GM19239 (cell line): ENCODE measurements around the gene ELOVL2.
"Not testable (repeated sequence)": the region's sequence is repeated elsewhere in the genome, so short reads cannot be mapped to it uniquely, and the experiment has no call there.

ENCODE experiments used
- DNase-seq: peaks from one replicate; pipeline ENCODE4 v3.0.0; 2011; ENCODE audit warnings: low spot score; ENCODE audit not compliant: insufficient read length
- FAIRE-seq: peaks from 2 replicates; lab custom pipeline; 2011; peaks lifted over from hg19 to GRCh38; lab: Jason Lieb, UNC

Gene ELOVL2

DNA sequence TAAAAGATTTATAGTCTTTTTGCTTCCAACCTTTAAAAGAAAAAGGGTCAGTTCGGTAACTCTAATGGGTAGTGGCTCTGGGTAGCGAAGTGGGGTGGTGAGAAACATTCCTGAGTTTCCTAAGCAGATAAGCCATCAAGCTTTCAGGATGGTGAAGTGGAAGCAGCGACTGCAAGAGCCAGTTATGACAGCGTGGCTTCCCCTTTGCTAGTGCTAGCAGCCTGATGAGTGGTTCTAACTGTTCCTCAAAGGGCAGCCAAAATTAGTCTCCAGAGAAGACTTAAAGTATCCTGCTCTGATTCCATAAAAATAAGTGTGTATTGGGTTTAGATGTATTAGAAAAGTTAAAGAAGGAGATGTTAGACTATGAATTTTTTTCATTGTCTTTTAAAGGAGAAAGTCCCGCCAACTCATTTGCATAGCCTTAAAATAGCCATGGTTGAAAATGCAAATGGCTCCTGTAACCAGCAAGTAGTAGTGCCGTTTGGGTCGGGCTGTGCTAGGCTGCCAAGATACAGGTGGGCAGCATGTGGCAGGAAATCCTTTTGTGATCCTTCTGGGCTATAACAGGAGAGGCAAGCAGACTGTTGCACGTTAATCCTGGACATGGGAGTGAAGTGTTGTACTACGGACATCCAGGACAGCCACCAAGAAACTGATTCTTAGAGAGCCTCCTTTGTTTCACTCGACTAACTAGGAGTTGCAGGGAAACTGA, 18.0 kb downstream of the ELOVL2 start:
- DNase-seq = no peak
- FAIRE-seq = peak; percentile 31

DNA sequence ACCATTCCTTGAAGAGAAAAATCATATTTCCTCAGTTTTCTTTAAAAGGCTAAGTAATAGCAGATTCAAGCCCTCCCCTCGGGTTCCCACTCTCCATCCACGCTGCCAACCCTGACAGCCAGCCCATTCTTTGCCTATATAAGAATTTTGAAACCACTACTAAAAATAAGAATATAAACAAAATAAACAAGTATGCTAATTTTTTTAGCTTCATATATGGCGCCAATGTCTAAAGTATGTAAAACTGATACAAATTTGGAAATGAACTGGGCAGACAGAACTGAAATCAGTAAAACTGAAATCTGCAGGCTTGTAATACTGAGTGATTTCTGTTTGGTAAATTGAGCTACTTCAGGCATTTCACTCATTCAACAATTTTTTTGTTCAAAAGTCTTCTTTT, 19.0 kb downstream of the ELOVL2 start:
- no peak for DNase-seq
- no peak for FAIRE-seq

DNA sequence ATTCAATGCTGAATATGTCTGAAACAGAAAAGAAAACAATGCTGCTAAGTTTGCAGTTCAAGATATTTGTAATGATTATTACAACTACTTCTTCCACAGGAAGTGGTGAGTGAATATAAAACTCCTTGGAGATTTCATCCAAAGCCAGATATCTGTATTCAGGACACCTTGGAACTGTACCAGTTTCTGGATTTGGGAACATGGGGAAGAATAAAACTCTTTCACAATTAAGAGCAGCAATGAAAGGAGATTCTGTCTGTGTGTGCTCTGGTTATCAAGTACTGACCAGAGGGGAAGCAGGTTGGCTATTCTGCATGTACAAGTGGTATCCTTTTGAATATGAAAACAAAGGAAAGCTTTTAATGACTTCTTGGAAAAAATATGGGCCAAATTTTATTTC, 21.1 kb downstream of the ELOVL2 start:
- DNase-seq = no peak
- no peak for FAIRE-seq

DNA sequence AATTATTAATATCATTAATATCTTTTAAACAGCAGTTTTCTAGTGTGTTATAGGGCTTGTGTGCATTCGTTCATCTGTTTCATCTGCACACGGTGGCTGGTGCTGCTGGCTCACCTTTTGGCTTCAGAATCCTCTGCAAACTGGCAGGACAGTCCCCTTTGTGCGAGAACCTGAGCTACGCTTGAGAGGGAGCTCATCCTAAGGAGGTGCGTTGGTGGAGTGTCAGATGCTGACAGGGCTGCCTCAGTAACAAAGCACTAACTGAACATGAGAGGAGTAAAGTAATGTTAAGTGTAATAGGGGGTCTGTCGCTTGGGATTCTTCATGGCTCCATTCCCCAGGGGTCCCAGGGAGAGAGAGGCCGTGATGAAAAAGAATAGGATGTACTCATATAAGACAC, 22.4 kb downstream of the ELOVL2 start:
- FAIRE-seq (no peak), DNase-seq (no peak)

DNA sequence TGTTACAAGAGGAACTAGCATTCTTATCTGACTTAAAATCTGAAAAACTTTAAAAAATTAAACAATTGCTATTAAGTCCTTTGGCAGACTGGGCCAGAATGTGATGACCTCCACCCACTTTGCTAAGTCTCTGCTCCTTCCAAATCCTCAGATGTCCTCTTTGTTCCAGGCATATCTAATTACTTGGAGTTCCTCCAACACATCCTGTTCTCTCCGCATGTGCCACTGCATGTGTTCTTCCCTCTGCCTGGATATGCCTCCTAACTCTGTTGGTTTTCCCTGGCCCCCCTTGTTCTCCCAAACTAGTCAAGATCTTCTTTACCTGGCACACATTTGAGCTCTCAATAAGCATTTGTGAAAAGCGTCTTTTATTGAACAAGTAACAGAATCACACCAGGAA, 23.1 kb downstream of the ELOVL2 start:
- no peak for DNase-seq
- no peak for FAIRE-seq

DNA sequence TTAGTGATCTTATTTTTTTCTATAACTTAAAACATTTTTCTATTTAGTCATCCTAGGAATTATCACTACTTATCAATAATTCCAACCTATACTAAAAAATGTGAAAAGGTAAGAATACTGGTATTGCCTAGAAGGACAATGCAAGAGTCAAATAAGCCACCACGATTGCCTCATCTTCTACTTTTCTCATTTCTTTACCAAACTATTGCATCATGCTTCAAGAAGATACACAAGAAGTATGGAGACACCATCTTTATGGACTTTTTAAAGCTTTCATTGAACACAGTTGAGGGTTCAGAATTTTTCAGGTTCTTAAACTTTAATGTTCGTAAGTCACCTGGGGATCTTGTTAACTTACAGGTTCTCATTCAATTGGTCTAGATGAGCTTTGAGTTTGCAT, 25.9 kb downstream of the ELOVL2 start:
- FAIRE-seq (no peak), DNase-seq (no peak)

DNA sequence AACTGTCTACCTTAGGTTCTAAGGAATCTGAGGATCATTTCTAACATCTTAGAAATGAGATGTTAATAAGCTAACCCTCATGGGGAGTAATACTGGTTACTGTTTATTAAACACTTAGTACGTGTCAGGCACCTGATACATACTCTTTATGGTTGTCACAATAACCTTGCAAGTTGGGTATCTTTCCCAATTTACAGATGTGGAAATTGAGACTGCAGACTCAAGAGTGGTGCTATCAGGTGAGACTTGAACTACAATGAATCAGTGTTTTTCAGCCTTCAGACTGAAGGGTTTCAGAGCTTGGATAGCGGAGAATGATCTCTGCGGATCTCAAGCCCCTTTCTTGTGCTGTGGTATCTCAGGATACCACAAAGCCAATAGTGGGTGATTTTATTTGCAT, 27.0 kb downstream of the ELOVL2 start:
- FAIRE-seq (no peak), DNase-seq (no peak)

DNA sequence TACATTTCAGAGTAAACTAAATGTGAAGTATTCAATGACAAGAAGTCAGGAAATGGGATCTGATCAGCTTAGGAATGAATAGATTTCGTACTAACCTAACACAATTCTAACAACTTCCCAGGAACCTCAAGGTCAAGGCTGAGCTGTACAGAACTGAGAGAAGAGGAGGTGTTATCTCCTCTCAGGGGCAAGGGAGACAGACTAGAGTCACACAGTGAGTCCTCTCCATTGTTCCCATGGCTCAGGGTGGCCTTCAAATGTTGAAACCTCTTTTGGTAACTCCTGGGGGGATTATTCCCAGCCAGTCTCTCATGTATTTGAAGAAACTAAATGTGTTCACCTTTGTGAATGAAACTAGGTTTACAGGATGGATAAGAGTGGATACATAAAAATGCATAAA, 27.7 kb downstream of the ELOVL2 start:
- no peak for DNase-seq
- FAIRE-seq = no peak

DNA sequence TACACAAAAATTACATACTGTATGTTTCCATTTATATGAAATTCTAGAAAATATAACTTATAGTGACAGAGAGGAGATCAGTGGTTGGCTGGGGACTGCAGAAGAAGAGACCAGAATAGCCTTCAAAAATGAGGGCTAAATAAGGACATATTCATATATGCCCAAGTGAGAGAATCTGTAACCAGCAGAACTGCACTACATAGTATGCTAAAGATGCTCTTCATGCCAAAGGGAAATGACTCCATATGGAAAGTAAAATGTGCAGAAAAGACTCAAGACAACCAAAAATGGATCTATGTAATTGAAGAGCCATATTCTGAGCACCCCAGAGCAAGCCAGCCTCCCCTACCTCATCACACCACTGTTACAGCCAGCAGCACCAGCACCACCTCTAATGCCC, 29.0 kb downstream of the ELOVL2 start:
- FAIRE-seq = no peak

DNA sequence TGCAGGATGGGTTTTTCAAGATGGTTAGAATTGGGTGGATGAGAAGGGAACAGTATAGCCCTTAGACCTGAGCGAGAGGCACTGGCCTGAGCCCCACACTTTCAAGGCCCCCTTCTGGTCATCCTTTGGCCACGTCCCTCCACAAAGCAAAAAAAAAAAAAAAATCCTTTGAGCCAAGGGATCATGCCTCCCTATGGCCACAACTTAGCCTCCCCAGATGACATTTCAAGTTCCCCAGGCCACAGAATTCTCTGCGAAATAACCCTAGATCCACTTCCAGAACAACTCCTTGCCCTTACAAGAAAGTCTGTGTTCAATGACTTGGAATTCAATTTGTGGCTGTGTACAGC, 30.4 kb downstream of the ELOVL2 start:
- no peak for DNase-seq
- FAIRE-seq = no peak

More for the DNA sequence above, 29.0 kb downstream of the ELOVL2 start:
- no peak for DNase-seq

DNA sequence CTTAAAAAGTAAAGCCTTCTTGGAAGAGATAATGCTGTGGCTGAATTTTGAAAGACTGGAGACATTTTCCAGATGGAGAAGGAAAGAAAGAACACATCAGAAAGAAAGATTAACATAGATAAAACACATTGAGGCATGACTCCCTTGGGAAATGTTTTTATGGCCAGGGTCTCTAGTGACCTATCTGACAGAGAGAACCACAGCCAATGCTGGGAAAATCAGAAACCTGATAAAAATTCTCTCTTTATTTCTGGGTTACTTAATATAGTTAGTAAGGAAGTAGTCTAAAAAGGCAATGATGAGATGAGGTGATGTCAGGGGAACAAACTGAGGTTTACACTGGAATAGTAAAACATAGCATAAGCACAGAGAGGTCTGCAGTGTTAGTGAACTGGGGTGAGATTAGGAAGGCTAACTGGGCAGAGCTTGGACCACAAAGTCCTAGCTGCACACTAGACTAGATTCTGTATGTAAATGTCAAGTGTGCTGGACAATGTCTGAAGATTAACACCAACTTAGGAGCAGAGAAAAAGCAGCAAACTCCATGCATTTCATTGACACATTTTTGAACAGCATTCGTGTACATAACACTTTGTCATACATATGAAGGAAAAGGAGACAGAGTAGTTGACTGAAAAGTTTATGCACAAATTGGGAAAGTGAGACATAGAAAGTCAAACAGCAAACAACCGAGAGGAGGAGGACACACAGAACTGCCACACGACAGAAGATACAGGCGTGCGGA, 31.0 kb downstream of the ELOVL2 start:
- no peak for DNase-seq
- FAIRE-seq = no peak

DNA sequence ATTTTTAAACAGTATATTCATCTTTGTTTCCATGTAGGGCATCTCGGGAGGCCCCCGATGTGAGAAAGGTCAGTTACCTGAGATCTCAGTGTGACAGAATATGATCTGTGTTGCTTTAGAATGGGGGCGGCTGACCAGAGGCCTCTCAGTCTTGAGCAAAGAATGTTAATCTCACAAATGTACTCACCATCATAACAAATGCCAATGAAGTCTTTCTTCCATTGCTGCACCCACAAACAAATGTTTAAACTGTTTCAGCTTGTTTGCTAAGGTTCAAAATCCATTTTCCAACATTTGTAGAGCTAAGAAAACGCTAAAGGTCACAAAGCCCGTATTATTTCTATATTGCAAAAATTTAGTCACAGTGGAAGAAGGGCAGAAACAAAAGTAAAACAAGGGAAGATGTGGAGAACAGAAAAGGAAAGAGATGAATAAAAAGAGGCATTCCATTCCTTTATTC, 31.8 kb downstream of the ELOVL2 start:
- no peak for FAIRE-seq
- DNase-seq = no peak

DNA sequence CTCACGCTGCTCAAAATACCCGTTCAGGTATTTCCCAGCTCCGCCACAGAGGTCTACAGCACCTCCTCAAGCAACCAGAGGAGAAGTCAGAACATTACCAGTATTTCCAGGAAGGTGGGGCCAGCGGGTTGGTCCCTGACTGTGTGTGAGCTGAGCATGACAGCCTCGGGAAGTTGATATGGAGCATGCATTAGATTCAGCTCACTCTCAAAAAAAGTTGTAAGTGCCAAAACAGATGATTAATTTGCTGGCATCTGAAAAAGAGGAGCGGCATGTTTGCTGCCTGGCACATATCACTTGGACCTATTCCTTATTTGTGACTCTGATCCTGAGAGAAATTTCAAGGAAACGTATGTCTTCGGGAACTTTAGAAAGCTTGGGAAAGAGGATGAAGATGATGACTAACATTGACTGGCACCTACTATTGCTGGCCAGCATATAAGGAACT, 32.3 kb downstream of the ELOVL2 start:
- FAIRE-seq = no peak
- DNase-seq = no peak

DNA sequence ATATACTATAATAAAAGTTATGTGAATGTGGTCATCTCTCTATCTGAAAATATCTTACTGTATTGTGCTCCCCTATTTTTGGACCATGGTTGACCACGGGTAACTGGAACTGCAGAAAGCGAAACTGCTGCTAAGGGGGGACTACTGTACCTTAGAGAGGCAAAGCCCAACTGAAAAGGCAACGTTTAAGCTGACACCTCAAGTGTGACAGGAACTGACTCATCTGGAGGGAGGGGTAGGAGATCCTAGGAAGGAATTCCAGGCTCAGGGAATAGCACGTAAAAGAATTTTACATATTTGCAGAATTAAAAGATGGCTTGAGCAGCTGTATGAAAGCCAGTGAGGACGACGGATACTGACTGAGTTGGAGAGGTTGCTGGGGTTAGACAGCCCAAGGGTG, 34.8 kb downstream of the ELOVL2 start:
- peak; percentile 5 for DNase-seq
- no peak for FAIRE-seq

DNA sequence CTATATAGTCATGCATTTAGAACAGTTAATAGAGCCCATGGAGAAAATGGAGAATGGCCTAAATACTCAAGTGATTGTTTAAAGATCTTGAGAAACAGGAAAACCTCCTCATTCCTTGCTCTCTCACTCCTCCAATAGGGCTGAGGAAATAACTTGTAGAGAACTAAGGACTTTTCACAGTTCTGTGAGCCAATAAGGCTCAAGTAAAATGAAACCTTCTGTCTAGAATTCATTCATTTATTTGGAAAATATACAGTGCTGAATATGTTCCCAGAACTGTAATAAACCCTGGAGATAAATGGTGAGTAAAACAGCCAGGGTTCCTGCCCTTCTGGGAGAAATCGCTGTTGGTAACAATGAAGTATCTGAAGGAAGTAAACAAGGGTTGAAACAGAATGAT, 35.3 kb downstream of the ELOVL2 start:
- no peak for DNase-seq
- FAIRE-seq = no peak

DNA sequence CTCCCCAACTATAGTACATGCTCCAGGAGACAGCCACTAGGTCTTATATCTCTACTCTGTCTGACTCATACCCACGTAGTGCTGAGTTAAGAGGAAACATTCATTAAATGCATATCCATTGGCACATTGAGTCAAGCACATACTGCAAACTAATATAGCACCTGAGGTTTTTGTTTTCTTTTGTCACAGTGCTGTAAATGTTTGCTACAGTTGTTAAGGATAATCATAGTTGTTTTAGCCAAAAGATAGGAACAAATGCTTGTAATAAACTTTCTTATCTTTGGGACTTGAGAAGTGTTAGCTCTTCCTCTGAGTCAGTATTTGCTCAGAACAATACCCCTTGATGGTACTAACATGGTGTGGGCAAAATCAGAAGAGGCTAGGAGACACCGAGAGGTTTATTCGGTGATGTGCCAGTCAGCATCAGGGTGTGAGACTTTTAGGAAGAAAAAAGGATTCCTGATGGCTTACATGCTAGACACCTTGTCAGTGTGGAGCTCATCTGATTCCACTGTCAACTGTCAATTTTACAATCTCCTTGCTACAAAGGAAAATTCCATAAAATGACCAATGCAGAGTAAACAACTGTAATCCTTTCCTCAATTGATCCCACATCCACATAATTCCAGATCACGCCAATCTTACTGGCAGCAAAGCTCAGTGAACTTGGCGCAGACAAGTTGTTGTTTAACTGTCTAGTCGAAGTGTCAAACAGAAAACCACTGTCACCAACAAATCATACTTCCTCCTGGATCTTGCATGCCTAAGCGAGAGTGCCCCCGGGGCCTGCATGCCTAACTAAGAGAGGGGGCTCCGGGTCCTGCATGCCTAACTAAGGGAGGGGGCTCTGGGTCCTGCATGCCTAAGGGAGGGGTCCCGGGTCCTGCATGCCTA, 36.1 kb downstream of the ELOVL2 start:
- DNase-seq = no peak
- FAIRE-seq = no peak

DNA sequence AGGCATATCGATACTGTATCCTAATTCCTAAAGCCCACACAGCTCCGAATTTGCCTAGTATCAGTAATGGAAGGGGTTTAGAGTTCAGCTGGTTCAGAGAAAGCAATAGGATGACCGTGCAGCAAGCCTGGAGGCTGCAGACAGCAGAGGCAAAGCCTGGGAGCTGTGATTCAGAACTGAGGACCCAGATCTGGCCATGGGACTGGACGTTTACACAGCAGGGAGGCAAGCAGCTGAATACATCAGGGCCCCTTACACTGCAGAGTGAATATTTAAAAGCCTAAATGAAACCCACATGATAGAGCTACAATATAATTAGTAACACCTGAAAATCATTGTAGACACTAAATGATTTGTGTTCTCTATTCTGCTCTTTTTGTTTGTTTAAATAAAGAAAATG, 38.0 kb downstream of the ELOVL2 start:
- FAIRE-seq = no peak
- DNase-seq = no peak

DNA sequence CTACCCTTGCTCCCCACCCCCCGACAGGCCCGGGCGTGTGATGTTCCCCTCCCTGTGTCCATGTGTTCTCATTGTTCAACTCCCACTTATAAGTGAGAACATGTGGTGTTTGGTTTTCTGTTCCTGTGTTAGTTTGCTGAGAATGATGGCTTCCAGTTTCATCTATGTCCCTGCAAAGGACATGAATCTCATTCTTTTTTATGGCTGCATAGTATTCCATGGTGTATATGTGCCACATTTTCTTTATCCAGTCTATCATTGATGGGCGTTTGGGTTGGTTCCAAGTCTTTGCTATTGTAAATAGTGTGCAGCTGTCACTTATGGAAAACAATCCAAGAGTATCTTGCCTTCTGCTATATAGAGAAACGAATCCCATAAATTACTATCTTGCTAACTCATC, 40.8 kb downstream of the ELOVL2 start:
- DNase-seq, FAIRE-seq: not testable (repeated sequence)

DNA sequence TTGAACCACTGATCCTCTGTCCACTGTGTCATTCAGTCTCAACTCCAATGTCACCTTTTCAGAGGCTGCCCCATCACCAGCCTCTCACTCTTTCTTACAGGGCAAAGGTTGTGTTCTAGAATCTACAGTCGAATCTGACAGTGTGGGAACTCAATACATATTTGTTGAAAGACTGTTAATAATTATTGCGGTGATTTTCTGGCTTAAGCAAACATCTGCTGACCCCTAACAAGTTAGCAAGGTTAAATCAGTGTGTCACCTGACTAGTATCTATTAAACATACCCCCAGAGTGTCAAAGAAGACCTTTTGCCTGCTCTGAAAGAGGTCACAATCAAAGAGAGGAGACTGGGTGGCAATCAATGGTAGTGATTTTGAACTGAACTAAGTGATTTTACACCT, 41.9 kb downstream of the ELOVL2 start:
- no peak for FAIRE-seq
- no peak for DNase-seq

DNA sequence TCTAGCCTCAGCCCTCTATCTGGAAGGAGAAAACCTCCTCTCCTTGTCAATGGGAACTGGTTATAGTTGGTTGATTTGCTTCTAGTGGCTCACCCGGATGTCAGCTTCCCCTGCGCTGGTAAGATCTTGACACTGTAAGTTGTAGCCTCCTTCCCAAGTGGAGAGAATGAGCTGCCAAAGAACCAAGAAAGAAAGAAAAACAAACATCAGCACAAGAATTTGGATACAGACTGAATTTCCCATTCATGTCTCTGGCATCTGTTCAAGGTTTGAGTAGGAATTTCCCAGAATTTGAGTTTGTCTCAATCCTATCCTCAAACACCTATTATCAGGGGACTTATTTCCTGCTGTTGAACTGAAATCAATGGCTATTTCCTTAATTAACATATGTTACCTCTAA, 44.1 kb downstream of the ELOVL2 start:
- DNase-seq = no peak
- FAIRE-seq = no peak
